DMS 273 treated with DMSO at 0.1 percent for 48 hours (cell line): ENCODE results near the gene NCAM1.

ENCODE experiments used
- DNase-seq: peaks from one replicate; lab custom pipeline; 2025; lab: John Stamatoyannopoulos, UW

The NCAM1 gene

GRCh38 chr11:113131036-113131775 is 170.0 kb downstream of the NCAM1 start:
- no peak for DNase-seq

GRCh38 chr11:113133071-113133470 is 171.9 kb downstream of the NCAM1 start:
- no peak for DNase-seq

GRCh38 chr11:113134626-113135025 is 173.4 kb downstream of the NCAM1 start:
- DNase-seq: no peak

- DNase-seq: no peak
Measured at GRCh38 chr11:113137713-113138529, 176.7 kb downstream of the NCAM1 start.

- no peak for DNase-seq
Measured at GRCh38 chr11:113138731-113139130, 177.5 kb downstream of the NCAM1 start.

- no peak for DNase-seq
Measured at GRCh38 chr11:113141010-113141409, 179.8 kb downstream of the NCAM1 start.

GRCh38 chr11:113142508-113142907 is 181.3 kb downstream of the NCAM1 start:
- no peak for DNase-seq

- no peak for DNase-seq
Measured at GRCh38 chr11:113147249-113147648, 186.0 kb downstream of the NCAM1 start.

GRCh38 chr11:113148076-113148475 is 186.9 kb downstream of the NCAM1 start:
- DNase-seq: no peak

GRCh38 chr11:113148652-113149051 is 187.4 kb downstream of the NCAM1 start:
- DNase-seq: no peak

GRCh38 chr11:113151521-113151920 is 190.3 kb downstream of the NCAM1 start:
- no peak for DNase-seq

- DNase-seq: no peak
Measured at GRCh38 chr11:113152500-113152899, 191.3 kb downstream of the NCAM1 start.

GRCh38 chr11:113153847-113154246 is 192.6 kb downstream of the NCAM1 start:
- no peak for DNase-seq

GRCh38 chr11:113159988-113160807 is 199.0 kb downstream of the NCAM1 start:
- no peak for DNase-seq

- DNase-seq: no peak
Measured at GRCh38 chr11:113160808-113161124, 199.5 kb downstream of the NCAM1 start.

GRCh38 chr11:113161711-113162591 is 200.7 kb downstream of the NCAM1 start:
- no peak for DNase-seq

- no peak for DNase-seq
Measured at GRCh38 chr11:113162592-113162962, 201.4 kb downstream of the NCAM1 start.

- no peak for DNase-seq
Measured at GRCh38 chr11:113163291-113164030, 202.2 kb downstream of the NCAM1 start.

GRCh38 chr11:113166280-113166679 is 205.1 kb downstream of the NCAM1 start:
- no peak for DNase-seq

GRCh38 chr11:113167599-113167998 is 206.4 kb downstream of the NCAM1 start:
- no peak for DNase-seq
